Islet precursor cell (in vitro differentiated cells): Measurements from ENCODE around the gene HNRNPH1.
A peak's percentile ranks its signal among the peaks of the same experiment; 100 is the strongest.
"Not testable (repeated sequence)": the region's sequence is repeated elsewhere in the genome, so short reads cannot be mapped to it uniquely, and the experiment has no call there.

Experiments
- DNase-seq: peaks from one replicate; pipeline ENCODE4 v3.0.0-alpha.2; 2018

Gene HNRNPH1, protein sequence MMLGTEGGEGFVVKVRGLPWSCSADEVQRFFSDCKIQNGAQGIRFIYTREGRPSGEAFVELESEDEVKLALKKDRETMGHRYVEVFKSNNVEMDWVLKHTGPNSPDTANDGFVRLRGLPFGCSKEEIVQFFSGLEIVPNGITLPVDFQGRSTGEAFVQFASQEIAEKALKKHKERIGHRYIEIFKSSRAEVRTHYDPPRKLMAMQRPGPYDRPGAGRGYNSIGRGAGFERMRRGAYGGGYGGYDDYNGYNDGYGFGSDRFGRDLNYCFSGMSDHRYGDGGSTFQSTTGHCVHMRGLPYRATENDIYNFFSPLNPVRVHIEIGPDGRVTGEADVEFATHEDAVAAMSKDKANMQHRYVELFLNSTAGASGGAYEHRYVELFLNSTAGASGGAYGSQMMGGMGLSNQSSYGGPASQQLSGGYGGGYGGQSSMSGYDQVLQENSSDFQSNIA

DNA sequence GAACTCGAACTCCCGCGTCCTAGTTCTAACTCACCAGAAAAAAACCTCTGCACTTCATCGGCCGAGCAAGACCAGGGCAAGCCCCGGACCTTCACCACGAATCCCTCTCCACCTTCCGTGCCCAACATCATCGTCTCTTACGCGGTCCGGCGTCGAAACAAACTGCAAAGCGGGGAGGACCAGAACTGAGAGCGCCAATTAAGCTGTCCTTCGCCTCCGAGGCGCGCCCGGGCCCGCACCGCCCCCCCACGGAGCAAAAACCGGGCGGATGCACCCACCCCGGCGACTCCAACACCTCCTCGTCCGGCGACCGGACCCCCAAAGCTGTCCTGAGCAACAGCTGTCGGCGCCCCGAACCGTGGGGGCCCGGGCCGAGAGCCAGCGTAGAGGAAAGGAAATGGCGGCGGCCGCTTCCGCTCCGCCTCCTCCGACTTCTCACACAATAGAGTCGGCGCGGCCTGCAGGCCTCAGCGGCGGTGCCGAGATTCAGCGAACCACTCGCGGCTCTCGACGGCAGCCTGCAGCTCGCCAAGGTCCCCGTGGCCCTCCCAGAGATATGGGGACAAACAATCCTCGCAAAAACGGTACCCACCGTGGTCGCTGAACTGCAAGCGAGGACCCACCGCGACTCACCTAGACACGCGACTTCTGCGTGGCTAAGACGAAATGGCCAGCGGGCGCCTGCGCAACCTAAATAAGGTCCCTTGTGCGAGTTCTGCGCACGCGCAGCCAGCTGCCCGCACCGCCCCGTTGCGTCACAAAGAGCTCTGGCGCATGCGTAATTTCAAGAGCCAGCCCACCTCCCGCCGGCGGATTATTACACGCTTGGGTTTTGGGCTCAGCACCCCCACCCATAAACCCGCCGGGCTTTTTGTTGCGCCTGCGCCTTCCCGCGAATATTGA is at the start of gene HNRNPH1:
HNRNPH1 (minus strand) TSS at position 669 of the 903 bp plus-strand sequence; CDS start at position 131, 538 bp downstream.
- peak; percentile 98 for DNase-seq

DNA sequence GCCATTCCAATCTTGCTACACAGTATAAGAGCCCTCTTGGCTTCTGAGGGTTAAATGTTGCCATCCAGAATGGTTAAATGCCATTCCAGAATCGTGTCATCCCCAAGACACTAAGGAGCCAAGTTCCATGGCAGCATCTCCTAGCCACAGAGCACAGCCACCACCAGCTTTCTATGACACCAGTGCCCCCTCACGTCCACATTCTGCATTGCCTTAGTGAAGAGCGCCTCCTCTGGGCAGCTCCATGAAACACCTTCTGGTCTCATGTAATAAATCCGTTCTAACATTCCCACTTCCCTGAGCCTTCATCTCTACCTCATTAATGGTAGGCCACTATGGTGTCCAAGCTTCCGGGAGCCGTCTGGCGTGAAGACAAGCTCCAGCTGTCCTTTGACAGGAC is 44.9 kb upstream of the HNRNPH1 start:
- DNase-seq, result peak; percentile 78

DNA sequence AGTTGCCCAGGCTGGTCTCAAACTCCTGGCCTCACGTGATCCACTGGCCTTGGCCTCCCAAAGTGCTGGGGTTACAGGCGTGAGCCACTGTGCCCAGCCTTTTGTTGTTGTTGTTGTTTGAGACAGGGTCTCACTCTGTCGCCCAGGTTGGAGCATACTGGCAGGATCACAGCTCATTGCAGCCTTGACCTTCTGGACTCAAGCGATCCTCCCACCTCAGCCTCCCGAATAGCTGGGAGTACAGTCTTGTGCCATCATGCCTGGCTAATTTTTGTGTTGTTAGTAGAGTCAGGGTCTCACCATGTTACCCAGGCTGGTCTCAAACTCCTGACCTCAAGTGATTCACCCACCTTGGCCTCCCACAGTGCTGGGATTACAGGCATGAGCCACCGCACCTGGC is 38.2 kb upstream of the HNRNPH1 start:
- DNase-seq, result not testable (repeated sequence)

DNA sequence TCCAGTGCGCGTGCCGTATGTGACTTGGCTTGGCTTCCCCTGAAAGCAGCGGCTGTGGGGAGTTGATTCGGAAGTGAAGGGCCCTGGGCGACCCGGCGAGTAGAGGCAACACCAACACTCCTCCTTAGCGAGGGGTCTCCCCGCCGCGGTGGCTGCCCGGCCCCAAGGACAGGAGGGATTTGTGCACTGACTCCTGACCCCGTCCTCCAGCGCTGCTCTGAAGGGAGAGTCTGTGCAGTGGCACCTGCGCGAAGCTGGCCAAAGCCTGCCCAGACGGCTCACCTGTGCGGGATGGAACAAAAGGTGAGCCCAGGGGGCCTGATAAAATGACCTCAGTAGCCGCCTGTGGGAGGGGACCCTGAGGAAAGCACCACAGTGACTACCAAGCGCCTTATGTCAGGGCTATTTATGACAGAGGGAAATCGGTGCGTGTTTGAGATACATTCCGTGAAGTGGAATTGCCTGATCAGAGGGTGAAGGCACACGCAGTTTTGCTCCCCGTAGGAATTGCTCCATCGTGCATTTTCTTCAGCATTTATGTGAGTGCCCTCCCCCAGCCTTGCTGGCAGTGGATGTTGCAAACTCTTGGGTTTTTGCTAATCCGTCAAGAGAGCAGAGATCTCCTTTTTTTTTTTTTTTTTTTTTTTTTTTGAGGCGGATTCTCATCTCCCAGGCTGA is 34.8 kb upstream of the HNRNPH1 start:
- not testable (repeated sequence) for DNase-seq

DNA sequence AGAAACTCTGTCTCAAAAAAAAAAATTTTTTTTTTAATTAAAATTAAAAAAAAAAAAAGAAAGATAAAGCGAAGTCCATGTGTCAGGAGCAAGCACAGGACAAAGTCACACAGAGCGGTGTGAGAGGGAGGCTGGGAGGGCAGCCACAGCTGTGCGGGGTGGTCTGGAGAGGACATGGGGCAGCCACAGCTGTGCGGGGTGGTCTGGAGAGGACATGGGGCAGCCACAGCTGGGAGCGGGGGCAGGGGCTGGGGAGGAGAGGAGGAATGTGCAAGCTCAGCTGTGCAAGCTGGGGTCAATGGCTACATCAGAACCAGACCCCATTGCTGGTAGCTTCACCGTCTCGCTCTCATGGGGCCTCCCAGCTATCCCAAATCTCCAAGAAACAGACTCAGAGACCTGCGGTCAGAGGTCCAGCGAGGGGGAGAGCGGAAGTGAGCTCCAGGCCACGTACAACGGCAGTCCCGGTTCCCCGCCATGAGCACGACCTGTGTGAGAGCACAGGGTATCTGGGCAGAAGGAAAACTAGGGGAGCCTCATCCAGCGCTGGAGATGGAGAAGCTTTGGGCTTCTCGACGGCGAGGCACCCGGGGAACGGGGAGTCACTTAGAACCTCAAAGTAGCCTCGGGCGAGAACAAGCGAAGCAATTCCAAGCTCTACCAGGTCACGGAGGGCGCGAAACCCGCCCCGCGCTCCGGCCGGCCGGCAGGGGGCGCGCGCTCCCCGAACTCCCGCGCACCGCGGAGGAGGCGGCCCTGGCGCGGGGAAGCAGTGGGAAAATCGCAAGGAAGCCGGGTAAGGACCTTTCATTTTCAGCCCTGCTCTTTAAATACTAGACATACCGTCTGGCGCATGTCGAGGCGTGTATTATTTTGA is 34.1 kb upstream of the HNRNPH1 start:
- DNase-seq, result not testable (repeated sequence)

DNA sequence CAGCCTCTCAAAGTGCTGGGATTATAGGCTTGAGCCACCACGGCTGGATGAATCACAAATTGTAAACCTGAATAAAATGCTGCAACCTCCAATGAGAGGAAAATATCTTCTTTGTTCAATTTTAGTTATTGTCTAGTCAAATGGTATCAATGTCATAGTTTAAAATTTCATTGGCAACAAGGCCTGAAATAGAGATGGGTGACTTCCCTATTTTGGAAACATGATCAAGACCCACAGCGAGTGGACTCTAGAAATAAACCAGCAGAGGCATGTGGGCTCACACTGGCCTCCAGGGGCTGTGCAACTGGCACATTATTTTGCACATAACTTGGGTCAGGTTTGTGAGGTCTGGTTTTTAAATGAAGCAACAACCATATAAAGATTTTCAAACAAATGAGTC is 29.7 kb upstream of the HNRNPH1 start:
- not testable (repeated sequence) for DNase-seq

DNA sequence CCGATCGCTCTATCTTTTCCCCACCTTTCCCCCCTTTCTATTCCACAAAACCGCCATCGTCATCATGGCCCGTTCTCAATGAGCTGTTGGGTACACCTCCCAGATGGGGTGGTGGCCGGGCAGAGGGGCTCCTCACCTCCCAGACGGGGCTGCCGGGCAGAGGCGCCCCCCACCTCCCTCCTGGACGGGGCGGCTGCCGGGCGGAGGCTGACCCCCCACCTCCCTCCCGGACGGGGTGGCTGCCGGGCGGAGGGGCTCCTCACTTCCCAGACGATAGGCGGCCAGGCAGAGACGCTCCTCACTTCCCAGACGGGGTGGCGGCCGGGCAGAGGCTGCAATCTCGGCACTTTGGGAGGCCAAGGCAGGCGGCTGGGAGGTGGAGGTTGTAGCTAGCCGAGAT is 26.8 kb upstream of the HNRNPH1 start:
- not testable (repeated sequence) for DNase-seq

DNA sequence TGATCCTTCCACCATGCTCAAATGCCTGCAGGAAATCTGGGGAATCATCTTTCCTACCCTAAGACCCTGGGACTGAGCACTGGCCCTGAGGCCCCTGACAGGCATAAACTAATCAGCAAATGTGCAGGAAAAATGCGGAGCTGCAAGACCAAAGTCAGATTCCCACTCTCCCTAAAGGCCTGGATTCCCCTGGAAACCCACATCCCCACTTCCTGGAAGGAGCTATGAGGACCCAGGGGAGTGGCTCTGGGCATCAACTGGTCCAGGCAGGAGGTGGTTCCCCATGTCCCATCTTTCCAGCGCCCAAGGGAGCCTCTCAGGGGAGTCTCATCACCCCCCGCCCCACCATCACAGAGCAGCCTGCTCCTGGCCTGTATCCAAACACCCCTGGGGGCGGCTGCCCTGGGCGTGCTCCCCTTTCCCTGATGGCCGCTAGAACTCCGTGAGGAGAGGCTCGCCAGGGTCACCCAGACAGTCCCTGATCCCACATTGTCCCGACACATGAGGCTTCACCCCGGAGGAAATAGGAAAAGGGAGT is 25.8 kb upstream of the HNRNPH1 start:
- DNase-seq, result not testable (repeated sequence)

DNA sequence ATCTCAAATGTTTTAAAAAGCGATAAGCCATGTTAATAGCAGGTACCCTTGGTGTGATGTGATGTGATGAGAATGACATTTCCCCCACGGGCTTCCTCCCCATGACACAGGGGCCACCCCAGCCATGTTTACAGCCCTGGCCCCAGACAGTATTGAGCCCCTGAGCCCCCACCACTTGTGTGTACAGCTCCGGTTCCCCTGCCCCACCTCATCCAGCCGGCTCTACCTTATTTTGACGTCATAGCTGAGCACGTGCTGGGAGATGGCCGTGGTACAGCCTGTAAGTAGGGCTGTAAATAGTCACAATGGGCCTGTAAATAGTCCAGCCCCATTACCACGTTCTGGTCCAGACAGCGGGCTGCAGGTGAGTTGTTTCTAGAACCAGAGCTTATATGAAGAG is 24.9 kb upstream of the HNRNPH1 start:
- DNase-seq, result no peak

DNA sequence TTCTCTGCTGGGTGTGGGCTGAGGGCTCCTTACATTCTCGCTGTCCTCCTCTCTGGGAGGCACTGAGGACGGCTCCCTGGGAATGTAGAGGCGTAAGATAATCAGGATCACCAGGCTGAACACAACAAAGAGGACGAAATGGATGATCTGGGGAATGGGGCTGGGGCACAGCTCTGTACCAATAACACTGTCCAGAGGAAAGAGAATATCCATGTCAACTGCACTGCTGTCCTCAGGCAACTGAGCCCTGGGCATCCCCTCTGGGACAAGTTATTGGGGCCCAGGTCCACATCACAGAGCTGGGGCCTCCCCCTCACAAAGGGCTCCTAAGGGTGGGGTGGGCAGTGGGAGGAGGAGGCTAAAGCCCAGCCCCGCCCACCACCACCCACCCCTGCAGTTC is 21.3 kb upstream of the HNRNPH1 start:
- not testable (repeated sequence) for DNase-seq

DNA sequence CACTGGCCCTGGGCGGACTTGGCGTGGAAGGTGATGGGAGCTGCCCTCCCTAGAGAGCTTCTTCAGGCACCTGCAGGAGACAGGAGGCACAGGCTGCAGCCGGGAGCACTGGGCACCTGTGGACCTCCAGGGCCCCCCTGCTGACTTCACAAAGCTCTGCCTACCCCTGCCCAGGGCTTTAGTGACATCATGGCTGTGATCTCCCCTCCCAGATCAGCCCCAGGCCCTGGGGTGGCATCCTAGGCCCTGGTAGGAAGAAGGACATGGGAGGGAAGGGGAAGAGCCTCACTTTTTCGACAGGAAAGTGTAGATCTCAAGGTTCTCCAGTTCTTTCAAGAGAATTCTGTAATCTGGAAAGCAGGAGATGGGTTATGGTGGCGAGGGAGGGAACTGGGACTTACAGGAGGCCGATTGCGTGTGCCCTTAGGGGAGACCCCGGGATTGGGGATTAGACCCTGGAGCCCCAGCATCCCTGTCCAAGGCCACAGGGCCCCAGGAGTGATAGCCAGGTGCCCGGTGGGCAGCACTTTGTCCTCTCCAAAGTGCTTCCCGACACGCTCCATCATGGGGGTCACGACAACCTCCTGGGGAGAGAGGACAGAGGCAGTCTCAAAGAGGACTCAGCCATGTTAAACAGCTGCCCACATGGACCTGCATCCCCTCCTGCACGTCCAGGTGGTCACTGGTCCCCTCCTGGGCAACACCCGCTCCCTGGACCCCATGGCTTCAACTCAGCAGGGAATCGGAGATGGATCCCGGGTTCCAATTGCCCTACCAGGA is 19.9 kb upstream of the HNRNPH1 start:
- not testable (repeated sequence) for DNase-seq

DNA sequence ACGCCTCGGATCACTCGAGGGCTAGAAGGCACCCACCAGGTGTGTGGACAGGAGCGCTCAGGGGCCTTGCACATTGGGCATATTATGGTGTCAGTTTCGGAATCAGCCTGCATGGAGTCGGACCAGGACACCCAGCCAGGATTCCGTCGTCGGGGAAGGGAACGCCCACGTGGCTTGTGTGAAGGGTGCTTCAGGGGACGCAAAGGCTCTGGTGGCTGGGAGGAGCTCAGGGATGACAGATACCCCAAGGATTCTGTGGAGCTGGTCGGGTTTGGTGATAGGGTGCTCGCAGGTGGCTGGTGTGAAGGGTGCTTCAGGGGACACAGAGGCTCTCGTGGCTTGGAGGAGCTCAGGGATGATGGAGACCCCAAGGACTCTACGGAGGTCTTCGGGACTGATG is 19.2 kb upstream of the HNRNPH1 start:
- not testable (repeated sequence) for DNase-seq

DNA sequence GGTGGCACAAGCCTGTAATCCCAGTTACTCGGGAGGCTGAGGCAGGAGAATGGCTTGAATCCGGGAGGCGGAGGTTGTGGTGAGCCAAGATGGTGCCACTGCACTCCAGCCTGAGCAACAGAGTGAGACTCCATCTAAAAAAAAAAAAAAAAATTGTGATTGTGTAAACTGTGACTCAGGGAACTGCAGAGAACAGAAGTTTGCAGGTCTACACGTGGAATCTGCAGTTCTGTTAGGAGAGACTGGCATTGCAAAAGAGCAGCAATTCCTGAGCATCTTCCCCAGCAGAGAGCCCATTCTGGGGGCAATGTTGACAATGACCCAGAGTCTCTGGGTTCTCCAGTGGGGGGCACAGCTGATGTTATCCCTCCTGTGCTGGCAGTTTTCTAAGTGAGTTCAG is 18.3 kb upstream of the HNRNPH1 start:
- DNase-seq, result not testable (repeated sequence)

DNA sequence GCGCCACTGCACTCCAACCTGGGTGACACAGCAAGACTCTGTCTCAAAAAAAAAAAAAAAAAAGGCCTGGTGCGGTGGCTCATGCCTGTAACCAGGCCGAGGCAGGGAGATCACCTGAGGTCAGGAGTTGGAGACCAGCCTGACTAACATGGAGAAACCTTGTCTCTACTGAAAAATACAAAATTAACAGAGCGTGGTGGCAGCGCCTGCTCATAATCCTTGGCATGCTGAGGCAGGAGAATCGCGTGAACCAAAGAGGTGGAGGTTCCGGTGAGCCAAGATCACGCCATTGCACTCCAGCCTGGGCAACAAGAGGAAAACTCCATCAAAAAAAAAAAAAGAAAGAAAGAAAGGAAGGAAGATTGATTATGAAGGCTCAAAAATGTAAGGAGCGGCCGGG is 15.8 kb upstream of the HNRNPH1 start:
- DNase-seq, result not testable (repeated sequence)

DNA sequence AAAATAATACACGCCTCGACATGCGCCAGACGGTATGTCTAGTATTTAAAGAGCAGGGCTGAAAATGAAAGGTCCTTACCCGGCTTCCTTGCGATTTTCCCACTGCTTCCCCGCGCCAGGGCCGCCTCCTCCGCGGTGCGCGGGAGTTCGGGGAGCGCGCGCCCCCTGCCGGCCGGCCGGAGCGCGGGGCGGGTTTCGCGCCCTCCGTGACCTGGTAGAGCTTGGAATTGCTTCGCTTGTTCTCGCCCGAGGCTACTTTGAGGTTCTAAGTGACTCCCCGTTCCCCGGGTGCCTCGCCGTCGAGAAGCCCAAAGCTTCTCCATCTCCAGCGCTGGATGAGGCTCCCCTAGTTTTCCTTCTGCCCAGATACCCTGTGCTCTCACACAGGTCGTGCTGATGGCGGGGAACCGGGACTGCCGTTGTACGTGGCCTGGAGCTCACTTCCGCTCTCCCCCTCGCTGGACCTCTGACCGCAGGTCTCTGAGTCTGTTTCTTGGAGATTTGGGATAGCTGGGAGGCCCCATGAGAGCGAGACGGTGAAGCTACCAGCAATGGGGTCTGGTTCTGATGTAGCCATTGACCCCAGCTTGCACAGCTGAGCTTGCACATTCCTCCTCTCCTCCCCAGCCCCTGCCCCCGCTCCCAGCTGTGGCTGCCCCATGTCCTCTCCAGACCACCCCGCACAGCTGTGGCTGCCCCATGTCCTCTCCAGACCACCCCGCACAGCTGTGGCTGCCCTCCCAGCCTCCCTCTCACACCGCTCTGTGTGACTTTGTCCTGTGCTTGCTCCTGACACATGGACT is 11.1 kb upstream of the HNRNPH1 start:
- DNase-seq, result not testable (repeated sequence)

DNA sequence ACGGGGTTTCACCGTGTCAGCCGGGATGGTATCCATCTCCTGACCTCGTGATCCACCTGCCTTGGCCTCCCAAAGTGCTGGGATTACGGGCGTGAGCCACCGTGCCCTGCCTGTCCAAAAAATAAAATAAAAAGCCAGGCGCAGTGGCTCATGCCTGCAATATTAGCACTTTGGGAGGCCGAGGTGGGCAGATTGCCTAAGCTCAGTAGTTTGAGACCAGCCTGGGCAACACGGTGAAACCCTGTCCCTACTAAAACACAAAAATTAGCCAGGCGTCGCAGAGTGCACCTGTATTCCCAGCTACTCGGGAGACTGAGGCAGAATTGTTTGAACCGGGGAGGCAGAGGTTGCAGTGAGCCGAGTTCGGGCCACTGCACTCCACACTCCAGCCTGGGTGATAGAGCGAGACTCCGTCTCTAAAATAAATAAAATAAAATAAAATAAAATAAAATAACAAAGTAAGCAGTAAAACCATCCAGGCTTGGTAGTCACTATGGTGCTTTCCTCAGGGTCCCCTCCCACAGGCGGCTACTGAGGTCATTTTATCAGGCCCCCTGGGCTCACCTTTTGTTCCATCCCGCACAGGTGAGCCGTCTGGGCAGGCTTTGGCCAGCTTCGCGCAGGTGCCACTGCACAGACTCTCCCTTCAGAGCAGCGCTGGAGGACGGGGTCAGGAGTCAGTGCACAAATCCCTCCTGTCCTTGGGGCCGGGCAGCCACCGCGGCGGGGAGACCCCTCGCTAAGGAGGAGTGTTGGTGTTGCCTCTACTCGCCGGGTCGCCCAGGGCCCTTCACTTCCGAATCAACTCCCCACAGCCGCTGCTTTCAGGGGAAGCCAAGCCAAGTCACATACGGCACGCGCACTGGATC is 10.3 kb upstream of the HNRNPH1 start:
- not testable (repeated sequence) for DNase-seq

DNA sequence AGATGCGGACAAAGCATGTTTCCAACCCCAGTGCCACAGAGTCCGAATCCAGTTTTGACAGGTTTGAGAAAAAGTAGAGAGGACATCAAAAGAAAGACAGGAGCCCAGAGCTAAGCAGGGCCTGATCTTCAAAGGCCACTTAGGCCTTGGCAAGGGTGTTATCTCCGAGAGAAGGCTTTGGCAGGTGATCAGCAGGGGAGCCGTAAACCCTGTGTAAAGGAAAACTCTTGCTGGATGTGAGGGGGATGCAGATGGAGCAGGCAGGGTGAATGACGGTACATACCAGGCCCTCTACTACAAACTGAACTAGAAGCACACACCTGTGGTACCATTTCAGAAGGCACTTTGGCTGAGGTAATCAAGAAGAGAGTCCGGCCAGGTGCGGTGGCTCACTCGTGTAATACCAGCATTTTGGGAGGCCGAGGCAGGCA is 1.4 kb upstream of the HNRNPH1 start:
- no peak for DNase-seq

DNA sequence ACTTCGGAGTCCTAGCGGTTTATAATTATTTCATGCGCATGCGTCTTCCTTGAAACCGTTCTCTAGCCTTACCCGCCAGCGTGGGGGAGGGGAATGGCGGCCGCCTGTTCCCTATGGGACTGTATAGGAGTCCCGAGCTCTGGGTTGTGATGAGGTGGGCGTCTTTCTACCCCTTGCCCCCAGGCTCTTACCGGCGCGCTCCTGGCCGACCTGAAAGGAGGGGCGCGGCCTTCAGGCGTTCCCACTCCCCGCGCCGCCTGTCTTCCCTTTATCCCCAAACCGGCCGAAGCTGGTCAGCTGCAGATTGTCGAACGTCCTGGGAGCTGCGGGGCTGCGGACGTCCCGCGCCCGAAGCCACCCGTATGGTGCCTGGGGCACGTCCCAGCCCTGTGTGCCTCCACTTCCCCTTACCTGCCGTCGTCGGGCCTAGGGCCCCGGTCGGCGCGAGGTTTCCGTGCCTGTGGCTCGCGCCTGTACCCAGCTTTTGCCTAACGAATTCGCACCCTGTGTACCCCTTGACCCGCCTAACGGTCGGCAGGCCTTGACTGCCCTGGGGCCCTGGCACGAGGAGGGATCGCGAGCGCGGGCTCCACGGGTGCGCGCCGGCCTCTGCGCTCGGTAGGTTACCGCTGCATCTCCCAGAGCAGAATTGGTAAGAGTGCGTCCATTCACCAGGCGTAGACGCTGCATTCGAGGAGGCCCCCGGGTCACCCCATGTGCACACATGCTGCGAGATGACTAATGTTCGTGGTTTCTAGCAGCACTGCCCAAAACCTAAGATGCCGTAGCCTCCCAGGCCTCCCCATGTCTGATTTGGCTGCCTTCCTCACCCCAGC is 653 bp upstream of the HNRNPH1 start:
- DNase-seq, result peak; percentile 61
